ENCODE data around the gene GIMAP5.
A peak's percentile ranks its signal among the peaks of the same experiment; 100 is the strongest.
"Not testable (repeated sequence)": the region's sequence is repeated elsewhere in the genome, so short reads cannot be mapped to it uniquely, and the experiment has no call there.

Gene GIMAP5

GRCh38 chr7:150769768-150770167, 32.5 kb downstream of the GIMAP5 start:
- Histone ChIP-seq H3K9ac (ENCODE audit: low read depth, low read length) (no peak overlapping the region), H3K4me2 (ENCODE audit: insufficient read depth, low read length) (no peak overlapping the region), H3K4me3 (ENCODE audit: low read depth in 1 of 2, low read length in 2 of 2) (no peak overlapping the region), H2AFZ (ENCODE audit: low read depth, low read length) (no peak overlapping the region), H3K27me3 (ENCODE audit: insufficient read depth, low read length, poor library complexity) (no peaks in the 10 kb centered on the region), H3K36me3 (ENCODE audit: insufficient read depth, low read length) (no peaks in the 10 kb centered on the region), H3K4me1 (ENCODE audit: insufficient read depth, low read length) (no peaks in the 10 kb centered on the region), H3K9me3 (ENCODE audit: insufficient read depth, low read length, severe bottlenecking) (no peaks in the 10 kb centered on the region), H4K20me1 (ENCODE audit: insufficient read depth, low read length) (no peaks in the 10 kb centered on the region), H3K79me2 (ENCODE audit: insufficient read depth, low read length) (no peaks in the 10 kb centered on the region), H3K27ac (ENCODE audit: low read length) (no peak overlapping the region)
- no peak for DNase-seq
- ATAC-seq (ENCODE audit: insufficient read depth, low read depth): no peak
- TF ChIP-seq EZH2 (IDR thresholded peaks at IDR 0.05; ENCODE audit: borderline replicate concordance, low read depth, low read length, severe bottlenecking): no peak
- no peak for TF ChIP-seq CTCF (IDR thresholded peaks at IDR 0.05; ENCODE audit: borderline replicate concordance, extremely low read depth, low read length, poor library complexity, severe bottlenecking)

- H3K9ac ChIP-seq (ENCODE audit: low read depth, low read length); H3K79me2 ChIP-seq (ENCODE audit: insufficient read depth, low read length); DNase-seq; H3K27ac ChIP-seq (ENCODE audit: low read length); ATAC-seq (ENCODE audit: insufficient read depth, low read depth); H3K4me1 ChIP-seq (ENCODE audit: insufficient read depth, low read length); H2AFZ ChIP-seq (ENCODE audit: low read depth, low read length); H3K4me3 ChIP-seq (ENCODE audit: low read depth in 1 of 2, low read length in 2 of 2); H4K20me1 ChIP-seq (ENCODE audit: insufficient read depth, low read length); H3K9me3 ChIP-seq (ENCODE audit: insufficient read depth, low read length, severe bottlenecking); H3K36me3 ChIP-seq (ENCODE audit: insufficient read depth, low read length); H3K4me2 ChIP-seq (ENCODE audit: insufficient read depth, low read length); H3K27me3 ChIP-seq (ENCODE audit: insufficient read depth, low read length, poor library complexity): not testable (repeated sequence)
Measured at GRCh38 chr7:150774131-150774530, 36.9 kb downstream of the GIMAP5 start.

- Histone ChIP-seq H2AFZ (ENCODE audit: low read depth, low read length) (no peak overlapping the region), H3K4me1 (ENCODE audit: insufficient read depth, low read length) (no peaks in the 10 kb centered on the region), H3K4me2 (ENCODE audit: insufficient read depth, low read length) (no peak overlapping the region), H3K27me3 (ENCODE audit: insufficient read depth, low read length, poor library complexity) (peaks cover 4% of the 10 kb centered on the region), H3K9me3 (ENCODE audit: insufficient read depth, low read length, severe bottlenecking) (no peaks in the 10 kb centered on the region), H3K36me3 (ENCODE audit: insufficient read depth, low read length) (no peaks in the 10 kb centered on the region), H3K79me2 (ENCODE audit: insufficient read depth, low read length) (no peaks in the 10 kb centered on the region), H3K4me3 (ENCODE audit: low read depth in 1 of 2, low read length in 2 of 2) (no peak overlapping the region), H4K20me1 (ENCODE audit: insufficient read depth, low read length) (no peaks in the 10 kb centered on the region), H3K27ac (ENCODE audit: low read length) (no peak overlapping the region), H3K9ac (ENCODE audit: low read depth, low read length) (no peak overlapping the region)
- TF ChIP-seq EZH2 (IDR thresholded peaks at IDR 0.05; ENCODE audit: borderline replicate concordance, low read depth, low read length, severe bottlenecking) (no peak), CTCF (IDR thresholded peaks at IDR 0.05; ENCODE audit: borderline replicate concordance, extremely low read depth, low read length, poor library complexity, severe bottlenecking) (no peak)
- no peak for DNase-seq
- peak; percentile 31; the same call in 2 of the 3 replicates for ATAC-seq (ENCODE audit: insufficient read depth, low read depth)
Measured at GRCh38 chr7:150778014-150778737, 41.0 kb downstream of the GIMAP5 start.

GRCh38 chr7:150778738-150779301, 41.6 kb downstream of the GIMAP5 start:
- peak; percentile 94 for ATAC-seq (ENCODE audit: insufficient read depth, low read depth)
- peak; percentile 77 for DNase-seq
- Histone ChIP-seq H3K4me2 (ENCODE audit: insufficient read depth, low read length) (no peak overlapping the region), H3K27me3 (ENCODE audit: insufficient read depth, low read length, poor library complexity) (peaks cover 5% of the 10 kb centered on the region), H4K20me1 (ENCODE audit: insufficient read depth, low read length) (no peaks in the 10 kb centered on the region), H3K9ac (ENCODE audit: low read depth, low read length) (no peak overlapping the region), H3K27ac (ENCODE audit: low read length) (no peak overlapping the region), H3K9me3 (ENCODE audit: insufficient read depth, low read length, severe bottlenecking) (no peaks in the 10 kb centered on the region), H3K79me2 (ENCODE audit: insufficient read depth, low read length) (no peaks in the 10 kb centered on the region), H3K36me3 (ENCODE audit: insufficient read depth, low read length) (no peaks in the 10 kb centered on the region), H3K4me3 (ENCODE audit: low read depth in 1 of 2, low read length in 2 of 2) (no peak overlapping the region), H3K4me1 (ENCODE audit: insufficient read depth, low read length) (no peaks in the 10 kb centered on the region), H2AFZ (ENCODE audit: low read depth, low read length) (no peak overlapping the region)
- TF ChIP-seq CTCF (IDR thresholded peaks at IDR 0.05; ENCODE audit: borderline replicate concordance, extremely low read depth, low read length, poor library complexity, severe bottlenecking): peak; percentile 97
- no peak for TF ChIP-seq EZH2 (IDR thresholded peaks at IDR 0.05; ENCODE audit: borderline replicate concordance, low read depth, low read length, severe bottlenecking)

Measured in DND-41 (cell line).